ENCODE measurements around the gene UGGT2.

DNA sequence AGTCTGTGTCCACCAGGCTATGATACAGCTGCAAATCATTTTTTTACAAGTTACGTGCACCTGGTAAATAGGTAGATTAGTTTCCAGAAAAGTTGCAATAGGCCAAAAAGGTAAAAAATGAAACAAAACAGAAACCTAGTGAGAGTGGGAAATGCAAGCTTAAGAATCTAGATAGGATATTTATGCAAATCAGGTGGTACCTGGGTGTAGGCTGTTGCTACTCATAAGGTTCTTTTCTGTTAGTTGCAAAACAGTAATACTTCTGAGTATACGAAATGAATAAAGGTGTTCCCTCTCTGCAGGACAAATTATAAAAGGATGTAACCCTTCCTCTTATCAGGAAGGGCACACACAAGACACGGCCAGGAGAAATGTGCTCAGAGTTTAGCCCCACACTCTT, 97.9 kb downstream of the UGGT2 start:
- TF ChIP-seq, protein P1, sequence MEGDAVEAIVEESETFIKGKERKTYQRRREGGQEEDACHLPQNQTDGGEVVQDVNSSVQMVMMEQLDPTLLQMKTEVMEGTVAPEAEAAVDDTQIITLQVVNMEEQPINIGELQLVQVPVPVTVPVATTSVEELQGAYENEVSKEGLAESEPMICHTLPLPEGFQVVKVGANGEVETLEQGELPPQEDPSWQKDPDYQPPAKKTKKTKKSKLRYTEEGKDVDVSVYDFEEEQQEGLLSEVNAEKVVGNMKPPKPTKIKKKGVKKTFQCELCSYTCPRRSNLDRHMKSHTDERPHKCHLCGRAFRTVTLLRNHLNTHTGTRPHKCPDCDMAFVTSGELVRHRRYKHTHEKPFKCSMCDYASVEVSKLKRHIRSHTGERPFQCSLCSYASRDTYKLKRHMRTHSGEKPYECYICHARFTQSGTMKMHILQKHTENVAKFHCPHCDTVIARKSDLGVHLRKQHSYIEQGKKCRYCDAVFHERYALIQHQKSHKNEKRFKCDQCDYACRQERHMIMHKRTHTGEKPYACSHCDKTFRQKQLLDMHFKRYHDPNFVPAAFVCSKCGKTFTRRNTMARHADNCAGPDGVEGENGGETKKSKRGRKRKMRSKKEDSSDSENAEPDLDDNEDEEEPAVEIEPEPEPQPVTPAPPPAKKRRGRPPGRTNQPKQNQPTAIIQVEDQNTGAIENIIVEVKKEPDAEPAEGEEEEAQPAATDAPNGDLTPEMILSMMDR (IDR thresholded peaks at IDR 0.05 in 8 of 11, conservative IDR thresholded peaks at IDR 0.05 in 3 of 11) = no peak
- no peak for TF ChIP-seq POLR2A (IDR thresholded peaks at IDR 0.05)
